Measurements from ENCODE around the gene PAX7.

PAX7 gene

DNA sequence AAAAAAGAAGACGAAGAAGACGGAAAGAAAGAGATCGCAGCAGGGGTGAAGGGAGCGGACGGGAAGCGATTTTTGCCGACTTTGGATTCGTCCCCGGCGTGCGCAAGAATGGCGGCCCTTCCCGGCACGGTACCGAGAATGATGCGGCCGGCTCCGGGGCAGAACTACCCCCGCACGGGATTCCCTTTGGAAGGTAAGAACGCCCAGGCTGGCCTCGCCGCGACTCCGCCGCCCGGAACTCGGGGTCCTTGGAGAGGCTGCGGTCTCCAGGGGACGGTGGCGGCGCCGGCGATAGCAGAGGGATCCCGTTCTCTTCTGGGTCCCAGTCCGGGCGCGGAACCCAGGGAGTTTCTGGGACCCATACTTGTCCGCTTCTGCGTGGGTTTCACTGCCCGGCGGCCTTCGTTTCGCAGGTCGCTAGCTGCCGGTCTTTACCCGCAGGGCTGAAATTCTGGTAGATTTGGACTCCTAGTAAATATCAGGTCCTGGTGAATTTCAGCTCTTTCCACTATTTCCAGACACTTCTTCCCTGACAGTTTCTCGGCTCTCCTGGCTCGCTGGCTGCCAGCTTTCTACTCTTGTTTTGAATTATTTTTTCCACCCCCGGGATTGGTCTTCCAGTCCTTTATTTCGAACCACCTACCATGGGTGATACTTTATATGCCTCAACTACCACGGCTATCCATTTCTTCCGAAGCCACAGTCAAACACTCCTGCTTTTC lies 1.0 kb downstream of the PAX7 start:
- peak overlapping the region; percentile 48 for H3K27ac Mint-ChIP-seq (ENCODE audit: low read depth)
- no peaks in the 10 kb centered on the region for H3K9me3 Mint-ChIP-seq
- peaks cover 4% of the 10 kb centered on the region for H3K36me3 Mint-ChIP-seq (ENCODE audit: insufficient read depth)
- H3K27me3 Mint-ChIP-seq, result peaks cover 98% of the 10 kb centered on the region
- no peak for ATAC-seq (replicated peaks; ENCODE audit: extremely low read depth, poor library complexity, severe bottlenecking)
- peaks cover 6% of the 10 kb centered on the region for H3K4me1 Mint-ChIP-seq
- DNase-seq (ENCODE audit: low spot score in 2 of 2), result no peak
- H3K4me3 Mint-ChIP-seq, result no peak overlapping the region

GRCh38 chr1:18632218-18632588 lies 1.6 kb downstream of the PAX7 start:
- H3K36me3 Mint-ChIP-seq (ENCODE audit: insufficient read depth), result peaks cover 4% of the 10 kb centered on the region
- H3K9me3 Mint-ChIP-seq, result no peaks in the 10 kb centered on the region
- H3K27ac Mint-ChIP-seq (ENCODE audit: low read depth), result peak overlapping the region; percentile 48
- H3K4me1 Mint-ChIP-seq, result peaks cover 6% of the 10 kb centered on the region
- H3K4me3 Mint-ChIP-seq, result no peak overlapping the region
- no peak for ATAC-seq (replicated peaks; ENCODE audit: extremely low read depth, poor library complexity, severe bottlenecking)
- H3K27me3 Mint-ChIP-seq, result peaks cover 98% of the 10 kb centered on the region
- no peak for DNase-seq (ENCODE audit: low spot score in 2 of 2)

DNA sequence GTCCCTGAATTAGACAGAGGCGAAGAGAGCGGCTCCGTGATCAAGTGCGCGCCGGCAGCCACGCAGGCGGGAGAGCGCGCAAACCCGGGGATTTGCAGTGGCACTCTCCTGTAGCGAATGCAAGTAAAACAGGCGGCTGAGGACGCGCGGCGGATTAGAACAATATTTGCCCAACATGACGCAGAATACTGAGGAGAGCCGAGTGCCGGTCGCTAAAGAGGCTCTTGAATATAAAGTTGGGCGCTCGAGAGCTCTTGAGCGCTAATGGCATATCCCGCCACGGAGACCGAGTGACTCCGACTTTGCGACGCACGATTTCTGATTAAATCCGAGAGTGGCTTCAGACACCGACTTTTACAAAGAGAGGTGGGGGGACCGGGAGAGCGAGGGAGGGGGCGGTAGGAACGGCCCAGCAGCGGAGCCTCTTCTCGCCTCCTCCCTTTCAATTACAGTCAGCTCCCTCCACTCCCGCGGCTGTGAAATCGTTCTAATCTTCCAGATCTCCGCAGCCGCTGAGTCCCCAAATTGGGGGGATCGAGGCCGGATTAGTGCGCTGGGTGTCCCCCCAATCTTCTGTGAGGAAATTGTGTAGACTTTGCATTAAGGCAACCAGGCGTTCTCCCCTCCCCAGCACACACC lies 2.3 kb downstream of the PAX7 start:
- no peak for DNase-seq (ENCODE audit: low spot score in 2 of 2)
- Mint-ChIP-seq H3K4me1 (peaks cover 6% of the 10 kb centered on the region), H3K27ac (ENCODE audit: low read depth) (no peak overlapping the region), H3K9me3 (no peaks in the 10 kb centered on the region), H3K4me3 (no peak overlapping the region), H3K36me3 (ENCODE audit: insufficient read depth) (peaks cover 4% of the 10 kb centered on the region), H3K27me3 (peaks cover 98% of the 10 kb centered on the region)
- ATAC-seq (replicated peaks; ENCODE audit: extremely low read depth, poor library complexity, severe bottlenecking), result no peak

DNA sequence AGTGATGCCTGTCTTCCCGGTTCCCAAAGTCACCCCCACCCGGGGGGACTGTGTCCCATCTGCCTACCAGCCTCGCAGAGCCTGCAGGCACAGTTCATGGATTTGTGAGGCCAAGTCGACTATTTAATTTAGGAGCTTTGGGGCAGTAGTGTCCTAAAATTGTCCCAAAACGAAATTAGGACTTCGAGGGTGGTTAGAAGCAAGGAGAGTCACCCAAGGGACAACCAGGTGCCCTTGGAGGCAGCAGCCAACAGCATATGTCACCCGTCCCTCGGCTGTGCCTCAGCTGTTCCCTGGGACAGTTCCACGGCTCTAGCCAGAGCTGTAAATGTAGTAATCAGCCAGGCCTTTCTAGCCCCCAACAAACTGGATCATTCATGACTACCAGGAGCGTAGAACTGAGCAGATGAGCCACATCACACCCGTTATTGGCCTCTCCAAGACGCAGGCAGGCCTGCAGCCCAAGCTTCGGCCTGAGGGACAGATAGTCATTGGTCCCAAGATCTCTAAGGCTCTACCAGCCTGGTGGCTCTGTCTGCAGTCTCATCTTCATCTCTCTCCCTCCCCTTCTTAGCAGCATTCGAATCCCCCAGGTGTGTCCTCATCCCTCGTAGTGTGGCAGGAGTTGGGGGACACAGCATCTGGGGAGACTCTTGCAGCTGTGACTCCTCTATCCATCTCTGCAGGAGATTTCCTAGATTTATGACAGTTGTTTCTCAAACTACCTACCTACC lies 2.9 kb downstream of the PAX7 start:
- DNase-seq (ENCODE audit: low spot score in 2 of 2) (no peak), ATAC-seq (replicated peaks; ENCODE audit: extremely low read depth, poor library complexity, severe bottlenecking) (no peak)
- peaks cover 4% of the 10 kb centered on the region for H3K36me3 Mint-ChIP-seq (ENCODE audit: insufficient read depth)
- peaks cover 98% of the 10 kb centered on the region for H3K27me3 Mint-ChIP-seq
- H3K9me3 Mint-ChIP-seq, result no peaks in the 10 kb centered on the region
- H3K4me1 Mint-ChIP-seq, result peaks cover 6% of the 10 kb centered on the region
- no peak overlapping the region for H3K27ac Mint-ChIP-seq (ENCODE audit: low read depth)
- H3K4me3 Mint-ChIP-seq, result no peak overlapping the region

- Mint-ChIP-seq H3K9me3 (no peaks in the 10 kb centered on the region), H3K4me1 (peaks cover 6% of the 10 kb centered on the region), H3K36me3 (ENCODE audit: insufficient read depth) (peaks cover 4% of the 10 kb centered on the region), H3K27ac (ENCODE audit: low read depth) (no peak overlapping the region), H3K27me3 (peaks cover 98% of the 10 kb centered on the region), H3K4me3 (no peak overlapping the region)
- ATAC-seq (replicated peaks; ENCODE audit: extremely low read depth, poor library complexity, severe bottlenecking), result no peak
- no peak for DNase-seq (ENCODE audit: low spot score in 2 of 2)
Observed at GRCh38 chr1:18634276-18634675, 3.6 kb downstream of the PAX7 start.

DNA sequence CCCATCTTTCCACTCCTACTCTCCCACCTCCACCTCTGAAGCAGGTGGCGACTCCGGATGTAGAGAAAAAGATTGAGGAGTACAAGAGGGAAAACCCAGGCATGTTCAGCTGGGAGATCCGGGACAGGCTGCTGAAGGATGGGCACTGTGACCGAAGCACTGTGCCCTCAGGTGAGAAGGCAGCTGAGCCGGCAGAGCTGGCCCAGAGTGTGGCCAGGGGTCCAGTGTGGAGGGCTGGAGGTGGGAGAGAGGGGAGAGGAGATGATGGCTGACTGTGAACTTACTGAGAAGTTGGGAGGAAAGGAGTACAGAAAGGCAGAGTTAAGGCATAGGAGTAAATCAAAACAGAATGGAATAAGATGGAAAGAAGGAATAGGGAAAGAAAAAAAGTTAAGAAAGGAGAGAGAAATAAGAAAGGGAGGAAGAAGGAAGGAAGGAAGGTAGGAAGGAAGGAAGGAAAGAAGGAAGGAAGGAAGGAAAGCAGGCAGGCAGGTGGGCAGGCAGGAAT lies 4.5 kb downstream of the PAX7 start:
- H3K27me3 Mint-ChIP-seq, result peaks cover 98% of the 10 kb centered on the region
- peaks cover 11% of the 10 kb centered on the region for H3K4me1 Mint-ChIP-seq
- H3K27ac Mint-ChIP-seq (ENCODE audit: low read depth), result no peak overlapping the region
- DNase-seq (ENCODE audit: low spot score in 2 of 2) (no peak), ATAC-seq (replicated peaks; ENCODE audit: extremely low read depth, poor library complexity, severe bottlenecking) (no peak)
- H3K4me3 Mint-ChIP-seq, result no peak overlapping the region
- no peaks in the 10 kb centered on the region for H3K9me3 Mint-ChIP-seq
- H3K36me3 Mint-ChIP-seq (ENCODE audit: insufficient read depth), result peaks cover 4% of the 10 kb centered on the region

- Mint-ChIP-seq H3K4me3 (no peak overlapping the region), H3K27ac (ENCODE audit: low read depth) (no peak overlapping the region)
- no peak for DNase-seq (ENCODE audit: low spot score in 2 of 2)
Observed at GRCh38 chr1:18635891-18636595, 5.4 kb downstream of the PAX7 start.

GRCh38 chr1:18636596-18637508 lies 6.2 kb downstream of the PAX7 start:
- DNase-seq (ENCODE audit: low spot score in 2 of 2), result no peak
- no peak overlapping the region for H3K27ac Mint-ChIP-seq (ENCODE audit: low read depth)
- H3K9me3 Mint-ChIP-seq, result no peaks in the 10 kb centered on the region
- peaks cover 8% of the 10 kb centered on the region for H3K36me3 Mint-ChIP-seq (ENCODE audit: insufficient read depth)
- peaks cover 12% of the 10 kb centered on the region for H3K4me1 Mint-ChIP-seq
- peaks cover 100% of the 10 kb centered on the region for H3K27me3 Mint-ChIP-seq
- no peak overlapping the region for H3K4me3 Mint-ChIP-seq
- no peak for ATAC-seq (replicated peaks; ENCODE audit: extremely low read depth, poor library complexity, severe bottlenecking)

More at GRCh38 chr1:18635891-18636595, 5.4 kb downstream of the PAX7 start:
- Mint-ChIP-seq H3K36me3 (ENCODE audit: insufficient read depth) (peaks cover 6% of the 10 kb centered on the region), H3K9me3 (no peaks in the 10 kb centered on the region), H3K27me3 (peaks cover 98% of the 10 kb centered on the region), H3K4me1 (peaks cover 12% of the 10 kb centered on the region)
- no peak for ATAC-seq (replicated peaks; ENCODE audit: extremely low read depth, poor library complexity, severe bottlenecking)

DNA sequence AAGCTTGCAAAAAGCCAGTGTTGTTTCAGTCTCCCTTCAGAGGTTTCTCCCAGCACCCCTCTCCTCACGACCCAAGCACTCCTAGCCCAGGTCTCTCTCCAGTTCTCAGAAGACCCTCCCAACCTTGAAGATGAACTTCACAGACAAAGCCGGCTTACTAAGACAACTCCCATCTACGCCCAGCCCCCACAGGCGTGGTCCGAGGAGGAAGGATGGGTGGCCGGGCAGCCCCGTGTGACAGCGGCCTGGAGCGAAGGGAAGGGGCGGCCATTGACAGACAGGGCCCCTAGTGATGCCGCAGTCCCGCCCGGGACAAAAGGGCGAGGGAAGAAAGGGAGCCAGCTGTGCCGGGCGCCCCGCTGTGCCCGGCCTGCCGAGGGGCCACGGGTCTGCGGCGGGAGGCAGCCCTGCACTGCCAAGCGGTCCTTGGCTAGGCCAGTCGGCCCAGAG lies 6.9 kb downstream of the PAX7 start:
- no peak for ATAC-seq (replicated peaks; ENCODE audit: extremely low read depth, poor library complexity, severe bottlenecking)
- no peak overlapping the region for H3K4me3 Mint-ChIP-seq
- no peak for DNase-seq (ENCODE audit: low spot score in 2 of 2)
- H3K9me3 Mint-ChIP-seq, result no peaks in the 10 kb centered on the region
- peaks cover 12% of the 10 kb centered on the region for H3K4me1 Mint-ChIP-seq
- peaks cover 7% of the 10 kb centered on the region for H3K36me3 Mint-ChIP-seq (ENCODE audit: insufficient read depth)
- peaks cover 100% of the 10 kb centered on the region for H3K27me3 Mint-ChIP-seq
- H3K27ac Mint-ChIP-seq (ENCODE audit: low read depth), result no peak overlapping the region

DNA sequence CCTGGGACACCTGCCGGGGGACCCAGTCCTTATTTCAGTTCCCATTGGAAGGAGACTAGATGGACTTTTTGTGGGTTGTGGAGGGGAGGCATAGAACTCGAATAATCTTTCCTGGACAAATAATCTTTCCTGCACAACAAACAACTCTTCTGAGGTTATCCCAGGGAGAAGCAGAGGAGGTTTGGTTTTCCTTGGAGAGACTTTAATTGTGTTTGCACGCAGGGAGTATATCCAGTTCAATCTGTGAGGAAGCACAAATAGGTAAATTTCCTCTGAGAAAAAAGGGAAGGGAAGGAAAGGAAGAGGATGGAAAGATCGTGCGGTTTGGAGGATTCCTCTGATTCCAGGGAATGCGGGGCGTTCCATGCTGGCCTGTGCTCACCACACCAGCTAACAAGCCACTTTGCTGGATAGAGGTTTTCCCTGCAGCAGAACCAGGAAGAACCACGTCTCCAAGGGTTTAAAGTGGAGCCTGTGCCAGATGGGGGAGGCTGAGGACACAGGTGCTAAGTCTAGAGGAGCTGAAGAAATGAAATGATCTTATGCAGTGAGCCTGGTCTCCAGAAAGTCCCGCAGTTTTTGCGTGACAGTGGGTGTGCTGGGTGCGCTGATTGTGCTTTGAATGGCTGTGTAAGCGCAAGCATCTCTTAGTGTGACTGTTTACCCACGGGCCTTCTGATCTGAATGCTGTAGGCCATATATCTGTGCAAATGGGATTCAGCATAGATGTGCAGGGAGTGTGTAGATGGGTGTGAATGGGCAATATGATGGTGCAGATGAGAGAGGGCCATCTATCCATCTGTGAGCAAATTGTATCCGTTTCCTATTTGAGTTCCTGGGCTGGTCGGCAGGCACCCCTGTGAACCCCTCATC lies 7.6 kb downstream of the PAX7 start:
- no peaks in the 10 kb centered on the region for H3K9me3 Mint-ChIP-seq
- H3K36me3 Mint-ChIP-seq (ENCODE audit: insufficient read depth), result peaks cover 7% of the 10 kb centered on the region
- ATAC-seq (replicated peaks; ENCODE audit: extremely low read depth, poor library complexity, severe bottlenecking) (no peak), DNase-seq (ENCODE audit: low spot score in 2 of 2) (no peak)
- H3K4me1 Mint-ChIP-seq, result peaks cover 13% of the 10 kb centered on the region
- H3K27ac Mint-ChIP-seq (ENCODE audit: low read depth), result no peak overlapping the region
- no peak overlapping the region for H3K4me3 Mint-ChIP-seq
- peaks cover 100% of the 10 kb centered on the region for H3K27me3 Mint-ChIP-seq

GRCh38 chr1:18638835-18639364 lies 8.3 kb downstream of the PAX7 start:
- Mint-ChIP-seq H3K9me3 (no peaks in the 10 kb centered on the region), H3K36me3 (ENCODE audit: insufficient read depth) (peaks cover 5% of the 10 kb centered on the region), H3K27ac (ENCODE audit: low read depth) (no peak overlapping the region), H3K4me1 (peaks cover 17% of the 10 kb centered on the region), H3K27me3 (peaks cover 100% of the 10 kb centered on the region), H3K4me3 (no peak overlapping the region)
- ATAC-seq (replicated peaks; ENCODE audit: extremely low read depth, poor library complexity, severe bottlenecking) (no peak), DNase-seq (ENCODE audit: low spot score in 2 of 2) (no peak)
